NCI-H187 treated with DMSO at 0.1 percent for 48 hours (cell line): ENCODE results near the gene TTC17.
"Not testable (repeated sequence)": the region's sequence is repeated elsewhere in the genome, so short reads cannot be mapped to it uniquely, and the experiment has no call there.

Experiments used
- DNase-seq: peaks from one replicate; lab custom pipeline; 2025; lab: John Stamatoyannopoulos, UW

TTC17 gene

DNA sequence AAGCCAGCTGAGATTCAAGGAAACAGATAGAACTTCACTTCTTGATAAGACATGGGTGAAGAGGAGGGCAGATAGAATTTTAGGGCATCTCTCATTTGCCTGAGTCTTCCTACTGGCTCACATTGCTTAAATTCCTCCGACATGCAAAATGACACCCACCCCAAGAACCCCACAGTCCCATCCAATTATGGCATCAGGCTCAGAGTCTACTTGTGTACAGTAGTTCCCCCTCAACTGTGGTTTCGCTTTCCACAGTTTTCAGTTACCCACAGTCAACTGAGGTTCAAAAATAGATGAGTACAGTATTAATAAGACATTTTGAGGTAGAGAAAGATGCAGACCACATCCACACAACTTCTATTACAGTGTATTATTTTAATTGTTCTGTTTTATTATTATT lies 99.8 kb downstream of the TTC17 start:
- no peak for DNase-seq

DNA sequence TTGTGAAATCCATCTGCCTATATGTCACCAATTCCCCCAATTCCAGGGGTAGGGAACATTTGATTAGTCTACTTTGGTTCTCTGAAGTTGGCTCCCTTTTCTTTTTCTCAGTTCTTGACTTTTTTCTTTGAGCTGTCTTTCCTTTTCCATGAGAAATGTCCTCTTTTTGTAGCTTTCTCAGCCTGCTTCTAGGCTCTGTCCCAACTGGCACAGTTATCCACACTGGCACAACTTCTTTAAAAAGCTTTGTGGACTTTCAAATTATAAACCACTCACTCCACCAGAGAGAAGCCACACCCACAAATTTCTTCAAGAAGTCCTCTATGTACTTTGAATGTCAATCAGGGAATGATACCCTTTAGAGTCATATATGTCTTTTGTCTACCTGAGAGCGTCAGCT lies 100.5 kb downstream of the TTC17 start:
- no peak for DNase-seq

DNA sequence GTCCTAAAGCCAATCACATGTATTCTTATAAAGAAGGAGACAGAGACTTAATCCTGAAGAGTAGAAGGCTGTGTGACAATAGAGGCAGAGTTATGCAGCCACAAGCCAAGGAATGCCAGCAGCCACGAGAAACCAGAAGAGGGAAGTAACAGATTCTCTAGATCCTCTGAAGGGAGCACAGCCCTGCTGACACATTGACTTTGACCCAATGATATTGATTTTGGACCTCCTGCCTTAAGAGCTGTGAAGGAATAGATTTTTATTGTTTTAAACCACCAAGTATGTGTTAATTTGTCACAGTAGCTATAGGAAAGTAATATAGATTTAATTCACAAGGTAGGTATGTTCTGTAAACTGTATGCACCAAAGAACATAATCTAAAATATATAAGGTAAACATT lies 103.6 kb downstream of the TTC17 start:
- DNase-seq: no peak

DNA sequence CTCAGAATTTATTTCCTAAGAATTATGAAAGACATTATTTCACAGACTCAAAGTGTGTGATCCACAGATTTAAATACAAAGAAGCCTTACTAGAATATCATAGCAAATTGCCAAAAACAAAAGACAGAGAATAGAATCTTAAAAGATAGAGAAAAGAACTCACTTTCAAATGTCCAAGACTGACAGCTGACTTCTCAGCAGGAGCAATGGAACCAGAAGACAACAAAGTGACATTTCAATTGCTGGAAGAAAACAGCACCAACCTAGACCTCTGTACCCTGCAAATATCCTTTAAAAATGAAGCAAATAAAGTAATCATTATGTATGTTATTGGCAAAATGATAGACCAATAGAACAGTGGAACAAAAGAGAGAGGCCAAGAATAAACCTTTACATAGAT lies 109.2 kb downstream of the TTC17 start:
- no peak for DNase-seq

DNA sequence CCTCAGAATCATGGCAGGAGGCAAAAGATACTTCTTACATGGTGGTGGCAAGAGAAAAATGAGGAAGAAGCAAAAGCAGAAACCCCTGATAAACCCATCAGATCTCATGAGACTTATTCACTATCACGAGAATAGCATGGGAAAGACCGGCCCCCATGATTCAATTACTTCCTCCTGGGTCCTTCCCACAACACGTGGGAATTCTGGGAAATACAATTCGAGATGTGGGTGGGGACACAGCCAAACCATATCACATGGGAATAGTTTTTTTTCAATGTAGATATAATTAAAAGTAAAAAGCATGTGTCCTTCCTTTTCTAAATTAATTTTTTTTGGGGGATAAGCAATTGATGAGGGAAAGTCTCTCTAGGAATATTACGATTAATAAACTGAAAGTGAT lies 118.8 kb downstream of the TTC17 start:
- not testable (repeated sequence) for DNase-seq

DNA sequence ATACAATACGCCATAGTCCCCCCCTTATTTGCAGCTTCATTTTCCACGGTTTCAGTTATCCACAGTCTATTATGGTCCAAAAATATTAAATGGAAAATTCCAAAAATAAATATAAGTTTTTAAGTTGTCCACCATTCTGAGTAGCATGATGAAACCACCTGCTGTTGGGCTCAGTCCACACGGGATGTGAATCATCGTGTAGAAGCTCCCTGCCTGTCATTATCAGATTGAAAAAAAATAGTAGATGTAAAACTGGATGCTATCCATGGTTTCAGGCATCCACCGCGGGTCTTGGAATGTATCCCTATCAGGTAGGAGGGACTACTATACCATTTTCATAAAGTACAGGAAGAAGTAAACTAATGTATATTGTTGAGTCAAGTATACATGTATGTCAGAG lies 127.4 kb downstream of the TTC17 start:
- DNase-seq: no peak

DNA sequence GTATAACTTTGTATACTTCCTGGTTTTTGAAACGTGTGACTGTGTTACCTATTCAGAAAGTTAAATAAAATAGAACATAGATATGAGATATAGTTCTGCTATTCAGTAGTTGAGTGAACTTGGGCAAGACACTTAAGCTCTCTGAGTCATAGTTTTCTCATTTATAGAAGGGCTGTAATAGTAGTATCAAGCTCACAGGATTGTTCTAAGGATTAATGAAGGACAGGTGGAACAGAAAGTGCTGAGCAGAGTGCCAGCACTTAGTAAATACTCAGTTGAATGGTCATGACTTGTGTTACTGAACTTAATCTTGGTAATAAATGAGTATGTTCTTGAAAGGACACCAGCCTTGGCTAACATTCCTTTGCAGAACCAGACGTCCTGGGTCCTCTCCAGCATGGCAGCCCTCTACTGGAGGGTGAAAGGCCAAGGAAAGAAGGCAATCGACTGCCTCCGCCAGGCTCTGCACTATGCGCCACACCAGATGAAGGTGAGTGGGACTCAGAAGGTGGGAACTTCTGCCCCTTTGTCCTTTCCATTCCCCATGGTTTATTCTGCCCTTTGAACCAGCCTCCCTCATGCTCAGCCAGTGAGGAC lies 131.2 kb downstream of the TTC17 start:
- no peak for DNase-seq

DNA sequence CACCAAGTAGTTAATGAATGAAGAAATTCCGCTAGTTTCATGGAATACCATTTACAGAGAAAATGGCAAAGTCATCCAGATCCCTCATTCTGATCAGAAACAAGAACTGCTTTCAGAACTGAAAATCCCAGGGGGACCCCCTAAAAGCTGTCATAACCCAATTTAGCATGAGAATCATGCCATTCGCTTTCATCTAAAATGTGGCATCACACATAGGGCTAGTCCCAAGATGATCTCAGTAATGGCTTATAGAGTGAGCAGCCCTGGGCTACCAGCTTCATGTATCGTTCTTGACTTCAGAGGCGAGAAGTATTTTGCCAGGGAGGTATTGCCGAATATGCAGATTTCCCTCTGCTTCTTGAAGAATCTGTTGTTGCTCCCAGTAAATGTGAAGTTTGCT lies 134.0 kb downstream of the TTC17 start:
- DNase-seq: no peak

DNA sequence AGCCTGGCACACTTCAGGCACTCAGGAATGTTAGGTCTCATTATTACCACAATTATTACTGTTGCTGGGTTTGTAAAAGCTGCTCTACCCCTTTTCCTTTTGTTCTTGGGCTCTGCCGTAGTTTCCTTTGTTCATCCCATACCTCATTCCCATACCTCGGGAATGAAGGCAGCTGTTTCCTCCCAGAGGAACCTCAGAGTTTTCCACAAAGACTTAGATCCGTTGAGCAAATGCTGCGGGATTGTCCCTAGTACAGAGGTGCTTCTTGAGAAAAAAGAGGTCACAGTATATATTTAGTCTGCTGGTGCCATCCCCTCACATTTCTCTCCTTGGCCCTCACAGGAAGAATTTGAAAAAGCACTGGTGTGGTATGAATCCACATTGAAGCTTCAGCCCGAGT lies 134.7 kb downstream of the TTC17 start:
- DNase-seq: no peak

DNA sequence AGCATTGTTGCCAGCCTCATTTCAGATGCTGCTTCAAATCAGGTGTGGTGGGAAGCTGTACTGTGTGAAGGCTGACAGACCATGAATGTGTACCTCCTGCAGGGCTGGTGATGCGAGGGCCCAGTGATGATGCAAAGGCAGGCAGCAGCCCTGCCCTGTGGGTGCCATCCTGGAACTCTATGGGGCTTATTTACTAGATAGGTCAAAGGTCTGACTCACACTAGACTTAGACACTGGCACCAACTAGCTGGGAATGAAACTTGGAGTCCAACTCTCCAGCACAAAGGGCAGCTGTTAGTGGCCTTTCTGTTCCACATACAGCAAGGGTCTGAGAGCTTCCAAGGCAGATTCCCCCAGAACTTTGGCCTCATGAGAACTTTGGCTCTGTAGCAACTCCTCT lies 138.4 kb downstream of the TTC17 start:
- no peak for DNase-seq

DNA sequence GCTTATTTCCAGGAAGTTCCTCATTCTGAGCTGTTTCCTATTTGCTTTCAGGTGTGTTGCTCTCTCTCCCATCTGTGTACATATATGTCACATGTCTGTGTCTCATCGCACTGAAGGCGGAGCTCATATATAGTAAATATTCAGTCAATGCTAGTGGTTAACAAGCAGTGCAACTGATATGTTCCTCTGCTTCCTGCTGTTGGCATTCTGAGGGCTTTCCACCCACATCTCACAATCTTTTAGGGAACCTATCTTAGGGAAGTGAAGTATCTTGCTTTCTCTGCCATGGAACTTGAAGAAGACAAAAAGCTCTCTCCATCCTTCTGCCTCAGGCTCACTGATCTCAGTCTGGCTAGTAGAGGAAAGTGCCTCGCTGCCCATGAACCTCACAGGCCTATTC lies 139.8 kb downstream of the TTC17 start:
- no peak for DNase-seq

DNA sequence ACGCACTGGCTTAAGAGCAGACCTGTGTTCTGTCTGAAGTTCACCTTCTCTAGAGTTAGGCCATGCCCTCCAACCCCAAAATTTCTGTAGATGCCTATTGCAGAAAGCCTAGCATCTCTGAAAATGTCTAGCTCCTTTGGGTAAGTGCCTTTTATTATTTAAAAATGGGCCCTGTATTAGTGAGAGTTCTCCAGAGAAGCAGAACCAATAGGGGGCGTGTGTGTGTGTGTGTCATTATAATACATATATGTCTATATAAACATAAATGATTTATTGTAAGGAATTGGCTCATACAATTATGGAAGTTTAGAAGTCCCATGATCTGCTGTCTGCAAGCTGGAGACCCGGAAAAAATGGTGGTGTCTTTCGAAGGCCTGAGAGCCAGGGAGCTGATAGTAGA lies 144.7 kb downstream of the TTC17 start:
- DNase-seq: no peak

DNA sequence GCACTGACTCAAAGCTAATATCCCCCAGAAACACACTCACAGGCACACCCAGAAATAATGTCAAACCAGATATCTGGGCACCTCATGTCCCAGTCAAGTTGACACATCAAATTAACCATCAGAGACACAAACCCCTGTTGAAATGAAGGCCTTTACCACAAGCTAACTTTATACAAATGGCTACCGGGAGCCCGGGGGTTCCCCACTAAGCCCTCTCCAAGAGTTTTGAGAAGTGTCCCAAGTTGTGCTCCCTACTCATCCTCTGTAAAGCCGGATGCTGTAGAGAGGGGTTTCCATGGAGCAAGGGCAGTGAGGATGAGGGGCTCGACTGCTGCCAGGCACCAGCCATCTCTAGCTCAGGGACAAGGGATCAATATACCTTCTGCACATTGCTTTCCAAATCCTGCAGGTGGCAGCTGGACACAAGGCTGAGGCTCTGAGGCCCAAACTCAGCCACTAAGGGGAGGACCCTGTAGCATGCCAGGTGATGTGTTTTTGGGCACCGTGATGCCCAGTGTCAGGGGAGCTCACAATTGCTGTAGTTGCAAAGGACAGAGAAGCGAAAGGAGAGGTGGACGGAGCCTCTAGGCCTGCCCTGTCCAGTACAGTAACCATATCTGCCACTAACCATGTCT lies 145.7 kb downstream of the TTC17 start:
- no peak for DNase-seq

DNA sequence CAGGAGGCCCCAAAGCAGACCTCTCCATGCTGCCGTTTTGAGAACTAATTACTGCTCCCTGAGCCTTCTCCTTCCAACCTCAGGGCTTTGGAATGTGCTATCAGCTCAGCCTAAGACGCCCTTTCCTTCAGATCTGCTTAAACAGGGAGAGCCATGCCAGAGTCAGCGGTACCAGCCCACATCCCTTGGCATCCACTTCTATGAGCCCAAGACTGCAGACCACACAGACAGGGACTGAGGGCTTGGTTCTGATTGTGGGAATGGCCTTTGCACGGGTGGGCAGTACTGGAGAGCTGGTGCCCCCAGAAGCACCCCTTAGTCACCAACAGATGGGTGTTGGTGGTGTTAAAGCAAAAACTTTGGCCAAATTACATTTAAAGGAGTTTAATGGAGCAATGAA lies 146.5 kb downstream of the TTC17 start:
- no peak for DNase-seq

DNA sequence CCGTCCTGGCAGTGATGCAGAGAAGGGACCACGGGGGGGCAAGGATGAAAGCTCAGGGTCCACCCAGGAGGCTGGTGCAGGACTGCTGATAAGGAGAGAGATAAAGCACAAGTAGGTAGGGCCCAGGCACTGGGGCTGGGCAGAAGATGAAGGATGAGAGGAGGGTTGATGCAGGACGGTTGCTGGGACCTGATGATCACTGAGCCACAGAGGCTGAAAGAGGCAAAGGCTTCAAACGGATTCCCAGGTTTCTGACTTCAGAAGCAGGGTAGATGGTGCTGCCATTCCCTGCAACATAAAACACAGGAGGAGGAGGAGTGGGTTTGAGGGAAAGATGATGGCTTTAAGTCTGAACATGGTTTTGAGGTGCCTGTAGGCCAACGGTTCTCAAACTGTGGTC lies 148.5 kb downstream of the TTC17 start:
- DNase-seq: no peak

DNA sequence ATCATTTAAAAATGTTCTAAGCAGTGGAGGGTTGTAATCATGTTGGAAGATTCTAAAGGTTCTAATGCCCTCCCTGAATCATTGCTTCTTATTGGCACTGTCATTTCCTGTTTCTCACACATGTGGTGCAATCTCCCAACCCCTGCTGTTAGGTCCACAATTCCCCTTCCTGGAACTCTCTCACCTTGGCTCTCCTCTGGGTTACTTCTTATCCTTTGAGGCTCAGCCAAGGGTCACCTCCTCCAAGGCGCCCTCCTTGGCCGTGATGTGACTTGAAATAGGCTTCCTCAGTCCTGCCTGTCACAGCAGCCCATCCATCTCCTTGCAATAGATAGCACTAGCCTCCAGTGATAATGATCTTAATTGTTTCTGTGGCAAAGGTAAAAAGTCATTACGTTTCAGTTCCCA lies 149.8 kb downstream of the TTC17 start:
- no peak for DNase-seq

DNA sequence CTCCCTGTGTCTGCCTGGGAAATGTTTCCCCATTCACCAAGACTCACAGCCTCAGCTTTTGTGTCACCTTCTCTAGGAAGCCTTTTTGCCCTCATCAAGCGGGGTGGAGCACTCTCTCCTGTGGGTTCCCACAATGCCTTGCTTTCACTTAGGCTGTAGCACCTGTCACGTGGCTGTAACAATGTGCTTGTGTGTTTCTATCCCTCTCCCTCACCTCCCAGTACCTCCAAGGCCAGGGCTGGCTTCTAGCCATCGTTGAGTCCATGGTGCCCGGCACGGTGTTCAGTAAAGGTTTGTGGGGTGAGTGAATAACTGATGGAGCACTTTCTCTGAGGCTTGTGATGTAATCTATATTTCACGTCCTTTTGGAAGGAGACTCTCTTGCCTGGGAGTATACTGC lies 153.2 kb downstream of the TTC17 start:
- no peak for DNase-seq

DNA sequence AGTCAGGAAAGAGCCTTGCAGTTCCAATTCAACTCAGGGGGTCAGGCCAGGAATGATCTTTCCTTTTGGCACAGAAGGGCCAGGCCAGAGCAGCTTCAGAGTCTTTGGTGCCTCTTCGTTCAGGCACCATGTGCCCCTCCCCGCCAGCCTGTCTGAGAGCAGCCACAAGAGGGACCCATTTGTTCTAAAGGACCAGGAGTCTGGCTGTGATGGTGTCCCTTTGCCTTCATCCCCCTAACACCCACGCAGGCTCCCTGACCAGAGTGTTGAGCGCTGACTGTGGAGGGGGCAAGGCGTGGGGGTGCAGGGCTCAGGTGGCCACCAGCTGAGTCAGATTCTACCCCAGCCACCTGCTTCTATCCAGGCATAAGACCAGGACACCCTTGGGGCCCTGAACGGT lies 156.4 kb downstream of the TTC17 start:
- DNase-seq: no peak

DNA sequence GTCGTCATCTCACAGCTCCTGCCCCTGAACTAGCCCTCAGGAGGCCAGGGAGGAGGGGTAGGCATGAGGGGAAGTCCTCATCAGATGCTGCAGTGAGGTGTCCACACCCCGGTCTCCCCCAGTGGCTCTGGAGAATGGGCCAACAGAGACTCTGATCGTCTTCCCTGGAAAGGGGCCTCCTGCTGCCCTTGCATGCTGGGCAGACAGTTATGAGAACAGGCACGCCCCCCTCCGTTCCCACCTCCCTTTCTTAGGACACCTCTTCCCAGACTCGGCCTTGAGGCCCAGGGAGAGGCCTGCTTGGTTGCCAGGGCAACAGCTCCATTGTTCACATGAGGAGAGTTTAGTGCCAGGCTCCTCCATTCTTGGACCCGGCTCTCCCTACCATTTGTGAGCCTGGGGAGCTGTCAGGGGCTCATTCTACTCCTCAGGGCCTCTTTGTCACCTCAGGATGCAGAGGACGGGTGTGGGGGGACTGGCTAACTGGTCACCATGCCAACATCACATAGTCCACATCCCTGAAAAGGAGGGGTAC lies 157.7 kb downstream of the TTC17 start:
- DNase-seq: no peak

DNA sequence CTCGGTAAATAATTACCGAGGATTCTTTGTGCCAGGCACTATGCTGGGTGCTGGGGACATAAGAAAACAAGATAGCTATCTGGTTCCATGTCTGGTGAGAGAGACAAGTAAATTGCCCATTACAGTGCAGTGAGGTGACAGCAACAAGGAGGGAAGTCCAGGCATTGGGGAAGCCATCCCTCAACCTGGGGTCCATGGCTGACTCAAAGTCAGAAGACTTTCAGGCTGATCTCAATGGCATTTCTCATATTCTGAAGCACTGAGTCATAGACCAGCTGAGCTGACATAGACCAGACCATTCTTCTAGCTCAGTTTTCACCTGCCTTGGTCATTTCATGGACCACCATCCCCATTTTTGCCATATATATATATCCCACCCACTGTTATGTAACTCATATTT lies 158.8 kb downstream of the TTC17 start:
- DNase-seq: no peak

DNA sequence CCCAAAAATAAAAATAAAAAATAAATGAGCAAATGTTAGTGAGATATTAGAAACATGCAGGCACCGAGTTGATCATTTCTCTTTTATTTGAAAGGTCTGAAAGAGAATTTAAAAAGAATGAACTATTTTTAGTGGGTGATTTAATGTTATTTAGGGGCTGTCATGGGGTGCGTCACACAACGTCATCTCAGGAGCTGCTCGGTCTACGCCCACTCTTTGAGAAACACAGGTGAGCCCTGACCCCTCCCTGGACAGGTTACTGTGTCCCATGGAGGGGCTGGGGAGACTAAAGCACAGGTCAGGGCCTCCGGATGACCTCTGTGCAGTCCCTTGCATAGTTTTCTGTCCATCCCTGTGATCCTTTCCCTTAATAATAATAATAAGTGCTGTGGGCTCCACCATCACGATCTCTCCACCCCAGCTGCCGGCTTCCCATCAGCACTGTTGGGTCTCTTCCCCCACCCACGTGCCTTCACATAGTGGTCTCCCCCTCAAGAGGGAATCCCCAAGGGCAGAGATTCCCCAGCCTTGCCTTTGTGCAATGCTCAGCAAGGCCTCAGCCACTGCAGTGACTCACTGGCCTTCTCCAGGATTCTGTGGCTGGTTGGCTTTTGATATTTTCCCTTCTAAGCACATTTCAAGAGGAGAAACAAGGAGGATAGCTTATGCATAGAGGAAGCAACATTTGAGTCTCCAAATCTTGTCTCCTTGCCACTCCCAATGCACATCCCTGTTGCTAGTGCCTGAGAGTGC lies 159.9 kb downstream of the TTC17 start:
- no peak for DNase-seq

DNA sequence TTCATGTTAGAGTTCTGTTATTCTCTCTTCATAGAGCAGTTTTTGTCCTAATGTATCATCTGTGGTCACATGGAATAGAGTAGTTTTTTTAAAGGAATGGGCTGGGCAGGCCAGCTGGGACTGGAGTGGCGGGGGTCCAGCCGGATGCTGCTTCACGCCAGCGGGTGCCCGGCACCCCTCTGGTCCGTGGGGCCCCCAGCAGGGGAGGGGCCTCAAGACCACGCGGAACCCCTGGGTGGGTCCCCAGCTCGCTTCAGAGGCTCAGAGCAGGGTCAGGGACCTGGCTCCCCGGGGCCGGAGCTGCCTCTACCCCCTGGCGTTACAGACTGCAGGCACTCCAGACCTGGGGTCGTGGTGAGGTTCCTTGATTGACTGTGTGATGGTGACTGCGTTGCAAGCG lies 162.8 kb downstream of the TTC17 start:
- DNase-seq: no peak

DNA sequence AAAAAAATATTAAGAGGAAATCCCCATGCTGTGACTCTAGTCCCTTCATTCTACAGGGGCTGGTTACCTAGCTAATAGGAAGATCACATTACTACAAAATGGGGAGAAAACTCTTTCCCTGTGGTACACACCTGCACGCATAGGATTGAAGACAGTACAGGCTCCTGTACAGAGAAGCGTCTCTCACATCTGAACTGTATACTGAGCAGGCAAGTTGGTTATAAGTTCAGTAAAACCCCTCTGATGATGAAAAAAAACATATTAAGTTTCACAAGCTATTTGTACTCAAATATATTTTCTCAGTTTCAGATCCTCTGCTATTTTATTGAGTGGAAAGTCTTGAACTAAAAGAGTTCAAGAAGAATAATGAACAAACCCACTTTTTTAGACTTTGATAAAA lies 164.9 kb downstream of the TTC17 start:
- DNase-seq: no peak
